Cardiac fibroblast (primary cell): ENCODE results near the gene APOD.

Experiments used
- DNase-seq, 2 donors: peaks; one replicate each; pipeline versions ENCODE4 v3.0.0 to v3.0.0-alpha.2; 2010; ENCODE audit warnings: low read depth in 2 of 2
- H3K4me3 ChIP-seq, 2 donors: replicated peaks in 1 of 2; 1 replicate in 1 of 2; 2 replicates in 1 of 2; pipeline ENCODE4 v1.5.1; 2011; ENCODE audit warnings: low read depth in 2 of 2, low read length in 2 of 2, mild to moderate bottlenecking in 2 of 2, moderate library complexity in 1 of 2
- CTCF ChIP-seq: IDR thresholded peaks from one replicate; pipeline ENCODE4 v1.5.1; 2011; ENCODE audit warnings: low read depth, mild to moderate bottlenecking, low read length, inconsistent platforms

The APOD gene

GRCh38 chr3:195542698-195543499 is 40.8 kb downstream of the APOD start, which contains the start of gene PPP1R2:
TSS of gene PPP1R2 (minus strand) at chr3:195543325. CDS start at chr3:195543025, 300 bp downstream.
- H3K4me3 ChIP-seq, result peak within 1 kb of the TSS; percentile 81 to 84
- DNase-seq, result peak; percentile 93 to 94
- TF ChIP-seq CTCF, result no peak

DNA sequence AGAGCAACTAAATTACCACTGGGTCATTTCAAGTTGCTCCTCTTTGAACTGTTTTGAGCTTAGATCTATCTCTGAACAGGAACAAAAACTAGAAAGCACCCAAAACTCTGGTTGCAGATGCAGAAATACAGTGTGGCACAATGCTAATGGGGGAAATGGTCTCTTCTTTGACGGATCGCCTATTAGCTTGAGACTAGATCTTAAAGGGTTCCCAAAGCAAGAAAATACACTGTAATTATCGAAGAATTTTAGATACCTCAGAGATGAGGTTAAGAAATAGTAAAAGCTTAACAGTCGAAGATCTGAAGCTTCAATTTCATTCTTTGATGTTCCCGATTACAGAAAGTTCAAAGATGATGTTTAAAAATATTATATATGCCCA is 41.4 kb downstream of the APOD start:
- peak overlapping the region; percentile 81 to 84 for H3K4me3 ChIP-seq
- TF ChIP-seq CTCF, result no peak
- DNase-seq, result peak in 1 of 2 donors; percentile 30

DNA sequence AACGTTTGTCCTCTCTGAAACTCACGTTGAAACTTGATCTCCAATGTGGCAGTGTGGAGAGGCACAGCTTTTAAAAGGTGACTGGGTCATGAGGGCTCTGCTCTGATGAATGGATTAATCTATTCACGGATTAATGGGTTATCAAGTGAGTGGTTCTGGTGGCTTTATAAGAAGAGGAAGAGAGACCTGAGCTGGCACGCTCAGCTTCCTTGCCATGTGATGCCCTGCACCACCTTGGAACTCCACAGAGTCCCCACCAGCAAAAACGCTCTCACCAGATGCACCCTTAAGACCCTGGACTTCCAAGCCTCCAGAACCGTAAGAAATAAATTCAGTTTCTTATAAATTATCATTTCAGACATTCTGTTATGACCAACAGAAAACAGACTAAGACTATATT is 43.2 kb downstream of the APOD start:
- H3K4me3 ChIP-seq, result no peak overlapping the region
- DNase-seq, result no peak
- no peak for TF ChIP-seq CTCF

GRCh38 chr3:195540027-195540426 is 43.7 kb downstream of the APOD start:
- no peak for TF ChIP-seq CTCF
- no peak for DNase-seq

DNA sequence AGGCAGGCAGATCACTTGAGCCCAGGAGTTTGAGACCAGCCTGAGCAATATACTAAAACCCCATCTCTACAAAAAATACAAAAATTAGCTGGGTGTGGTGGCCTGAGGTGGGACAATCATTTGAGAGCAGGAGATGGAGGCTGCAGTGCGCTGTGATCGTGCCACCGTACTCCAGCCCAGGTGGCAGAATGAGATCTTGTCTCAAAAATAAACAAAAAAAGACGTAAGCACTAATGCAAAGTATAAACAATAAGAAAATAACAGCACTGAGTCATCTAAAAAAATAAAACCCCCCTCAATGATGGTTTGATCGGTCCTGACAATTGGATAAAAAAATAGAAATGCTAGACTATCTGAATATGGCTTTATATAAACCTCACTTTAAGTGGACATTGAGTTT is 44.3 kb downstream of the APOD start:
- DNase-seq, result no peak
- H3K4me3 ChIP-seq, result no peak overlapping the region
- TF ChIP-seq CTCF, result no peak

More at GRCh38 chr3:195540027-195540426, 43.7 kb downstream of the APOD start:
- no peak overlapping the region for H3K4me3 ChIP-seq

- H3K4me3 ChIP-seq, result no peak overlapping the region
- no peak for TF ChIP-seq CTCF
- no peak for DNase-seq
These were observed 45.7 kb downstream of the APOD start for GRCh38 chr3:195537995-195538394.
